Stimulated activated naive B cell treated with anti-CD40 and anti-IgM and Interleukin-4, amounts not matched to agents 10 μg/mL and 1 μg/mL and 100 μg/mL, for 72 hours (primary cell): Measurements from ENCODE around the gene TMEM106C.

Experiments
- ATAC-seq, 2 donors: fragments of 150-1000 bp; cut with Tn5 transposase; replicated peaks; 2 replicates each; pipeline ENCODE4 v1.10.0; 2021; ENCODE audit warnings: moderate library complexity in 1 of 2
- DNase-seq: peaks from one replicate; pipeline ENCODE4 v3.0.0; 2021
- H3K27ac Mint-ChIP-seq: one replicate; pipeline ENCODE4 v1.8.0; 2022; ENCODE audit warnings: mild to moderate bottlenecking, mixed read lengths
- H3K27me3 Mint-ChIP-seq, 2 donors: one replicate each; pipeline ENCODE4 v1.8.0; 2022; ENCODE audit warnings: mixed read lengths in 2 of 2
- H3K36me3 Mint-ChIP-seq, 2 donors: one replicate each; pipeline ENCODE4 v1.8.0; 2022; ENCODE audit warnings: mixed read lengths in 2 of 2, mild to moderate bottlenecking in 1 of 2
- H3K4me1 Mint-ChIP-seq, 2 donors: one replicate each; pipeline ENCODE4 v1.8.0; 2022; ENCODE audit warnings: mixed read lengths in 2 of 2, mild to moderate bottlenecking in 1 of 2
- H3K4me3 Mint-ChIP-seq, 2 donors: one replicate each; pipeline ENCODE4 v1.8.0; 2022; ENCODE audit warnings: mild to moderate bottlenecking in 2 of 2, mixed read lengths in 2 of 2, moderate library complexity in 1 of 2
- H3K9me3 Mint-ChIP-seq, 2 donors: one replicate each; pipeline ENCODE4 v1.8.0; 2022; ENCODE audit warnings: mixed read lengths in 2 of 2, mild to moderate bottlenecking in 1 of 2

The TMEM106C gene

DNA sequence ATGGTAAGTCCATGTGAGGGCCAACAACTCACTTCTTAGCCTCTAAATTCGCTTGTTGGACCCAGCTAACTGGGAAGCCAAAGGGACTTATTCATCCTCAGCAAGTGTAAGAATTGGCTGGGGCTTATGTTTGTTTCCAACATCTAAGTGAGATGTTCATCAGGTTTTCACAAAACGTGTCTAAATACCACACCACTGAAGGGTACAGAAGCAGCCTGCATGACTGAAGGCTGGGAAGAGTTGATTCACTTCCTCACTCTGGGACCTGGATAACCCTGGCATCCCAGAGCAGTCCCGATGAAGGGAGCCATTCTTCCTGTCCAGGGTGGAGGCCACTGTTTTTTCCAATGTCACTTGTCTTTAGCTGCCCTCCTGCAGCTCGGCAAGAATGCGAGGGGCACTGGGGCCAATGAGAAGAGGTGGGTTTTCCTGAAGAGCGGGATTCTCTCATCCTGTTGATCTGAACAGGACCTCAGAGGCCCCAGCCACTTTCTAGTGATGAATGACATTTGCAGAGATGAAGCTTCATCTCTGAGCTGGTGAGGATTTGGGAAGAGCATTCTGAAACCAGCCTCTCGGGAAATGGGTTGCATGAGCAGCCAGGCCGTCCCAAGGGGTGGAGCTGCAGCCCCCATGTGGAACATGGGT lies 53.1 kb downstream of the TMEM106C start:
- ATAC-seq (no peak), DNase-seq (no peak)
- Mint-ChIP-seq H3K9me3 (no peaks in the 10 kb centered on the region), H3K4me3 (no peak overlapping the region), H3K27me3 (peaks cover 22 to 44% of the 10 kb centered on the region in 2 donors), H3K4me1 (no peaks in the 10 kb centered on the region), H3K36me3 (no peaks in the 10 kb centered on the region), H3K27ac (no peak overlapping the region)

GRCh38 chr12:48017496-48017895 lies 54.1 kb downstream of the TMEM106C start:
- Mint-ChIP-seq H3K27me3 (peaks cover 27 to 47% of the 10 kb centered on the region in 2 donors), H3K36me3 (no peaks in the 10 kb centered on the region), H3K9me3 (no peaks in the 10 kb centered on the region), H3K27ac (no peak overlapping the region), H3K4me3 (no peak overlapping the region), H3K4me1 (no peaks in the 10 kb centered on the region)
- ATAC-seq = no peak
- no peak for DNase-seq

GRCh38 chr12:48017921-48018617 lies 54.7 kb downstream of the TMEM106C start:
- H3K4me3 Mint-ChIP-seq = no peak overlapping the region
- no peaks in the 10 kb centered on the region for H3K4me1 Mint-ChIP-seq
- peaks cover 31 to 53% of the 10 kb centered on the region in 2 donors for H3K27me3 Mint-ChIP-seq
- DNase-seq = no peak
- H3K36me3 Mint-ChIP-seq = no peaks in the 10 kb centered on the region
- H3K27ac Mint-ChIP-seq = no peak overlapping the region
- ATAC-seq = no peak
- H3K9me3 Mint-ChIP-seq = no peaks in the 10 kb centered on the region
